Muscle of leg (tissue), 11 donors: ENCODE measurements around the gene DOCK3. TPM values are rescaled to one million over a fixed set of nuclear protein-coding genes. Genes with fewer than 3 reads are reported as not detected.

ENCODE experiments used
- DNase-seq: peaks from one replicate; pipeline ENCODE4 v3.0.0; 2013
- H3K27ac ChIP-seq: one replicate; pipeline ENCODE4 v1.5.1; 2013; ENCODE audit warnings: mild to moderate bottlenecking, low read length, control low read depth
- H3K27me3 ChIP-seq: one replicate; pipeline ENCODE4 v1.6.1; 2013; ENCODE audit warnings: low read length; ENCODE audit not compliant: control insufficient read depth, insufficient read depth
- H3K36me3 ChIP-seq: one replicate; pipeline ENCODE4 v1.6.1; 2013; ENCODE audit warnings: low read length; ENCODE audit not compliant: control insufficient read depth, insufficient read depth
- H3K4me1 ChIP-seq: one replicate; pipeline ENCODE4 v1.6.1; 2013; ENCODE audit warnings: low read length; ENCODE audit not compliant: control insufficient read depth, insufficient read depth
- H3K4me3 ChIP-seq: one replicate; pipeline ENCODE4 v1.5.1; 2013; ENCODE audit warnings: low read length, control low read depth
- H3K9me3 ChIP-seq: replicated peaks from 2 replicates; pipeline ENCODE4 v1.6.1; 2013; ENCODE audit warnings: low read depth, low read length; ENCODE audit not compliant: control insufficient read depth
- WGBS: methylation state at CpG from one replicate; pipeline ENCODE4 v1.1.5; 2013; ENCODE audit warnings: missing lambda C conversion rate; ENCODE audit not compliant: insufficient coverage; 5-methylcytosine and 5-hydroxymethylcytosine counted together
- polyA plus RNA-seq, 8 donors: library from polyadenylated mRNA; unstranded; fragments of 120-200 nt; gene quantifications; one replicate each; pipeline versions ENCODE4 v1.2.1 to v1.2.3, GENCODE V29; 2013; ENCODE audit warnings: inconsistent platforms in 1 of 8, low replicate concordance in 1 of 8; ENCODE audit not compliant: insufficient read length in 8 of 8, insufficient read depth in 1 of 8
- total RNA-seq: library from RNA; stranded (reverse); fragments of 120-200 nt; gene quantifications from one replicate; pipeline ENCODE4 v1.2.4, GENCODE V29; 2013

The DOCK3 gene
- total and polyA plus RNA-seq, 9 donors, result 0.08 to 0.48 (median 0.17) TPM

DNA sequence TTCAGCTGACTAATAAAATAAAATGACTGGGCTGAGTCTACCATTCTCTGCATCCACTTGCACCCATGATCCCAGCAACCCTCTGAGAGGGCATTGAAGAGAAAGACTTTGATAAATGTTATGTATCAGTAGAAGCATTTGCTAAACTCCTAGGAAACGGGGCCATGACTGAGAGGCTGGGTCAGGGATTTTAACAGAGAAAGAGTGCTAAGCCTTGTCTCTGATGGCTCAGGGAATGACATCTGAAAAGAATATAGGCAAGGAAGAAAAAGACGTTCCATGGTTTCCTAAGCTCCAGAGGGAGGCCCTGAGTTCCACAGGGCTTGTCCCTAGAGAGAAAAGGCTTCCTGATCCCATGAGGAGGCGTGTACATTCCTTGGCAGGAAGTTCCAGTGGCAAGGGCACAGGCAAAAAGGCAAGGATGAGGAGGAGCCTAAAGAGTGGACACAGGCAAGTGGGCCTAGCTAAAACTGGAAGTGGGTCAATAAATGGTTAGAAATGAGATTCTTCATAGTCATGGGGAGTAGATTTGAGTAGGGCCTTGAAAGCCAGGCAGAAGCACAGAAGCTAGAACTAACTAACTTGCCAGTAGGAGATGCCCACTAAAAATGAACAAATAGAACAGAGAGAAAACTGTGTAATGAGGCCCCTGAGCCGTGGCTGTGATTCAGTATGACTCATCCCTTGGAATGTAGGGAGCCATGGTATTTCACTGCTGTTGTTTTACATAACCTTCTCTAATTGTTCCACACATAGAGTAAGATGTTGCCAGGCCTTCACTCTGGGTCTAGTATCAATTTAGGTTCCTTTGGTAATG, 665.5 kb downstream of the DOCK3 start:
- H3K27me3 ChIP-seq, result no peaks in the 10 kb centered on the region
- peak; percentile 29 for DNase-seq
- H3K9me3 ChIP-seq, result no peaks in the 10 kb centered on the region
- no peaks in the 10 kb centered on the region for H3K36me3 ChIP-seq
- peaks cover 10% of the 10 kb centered on the region for H3K4me1 ChIP-seq
- H3K4me3 ChIP-seq, result no peak overlapping the region
- no peak overlapping the region for H3K27ac ChIP-seq
- WGBS, result 60% methylated on average over 3 of the region's 4 CpGs

DNA sequence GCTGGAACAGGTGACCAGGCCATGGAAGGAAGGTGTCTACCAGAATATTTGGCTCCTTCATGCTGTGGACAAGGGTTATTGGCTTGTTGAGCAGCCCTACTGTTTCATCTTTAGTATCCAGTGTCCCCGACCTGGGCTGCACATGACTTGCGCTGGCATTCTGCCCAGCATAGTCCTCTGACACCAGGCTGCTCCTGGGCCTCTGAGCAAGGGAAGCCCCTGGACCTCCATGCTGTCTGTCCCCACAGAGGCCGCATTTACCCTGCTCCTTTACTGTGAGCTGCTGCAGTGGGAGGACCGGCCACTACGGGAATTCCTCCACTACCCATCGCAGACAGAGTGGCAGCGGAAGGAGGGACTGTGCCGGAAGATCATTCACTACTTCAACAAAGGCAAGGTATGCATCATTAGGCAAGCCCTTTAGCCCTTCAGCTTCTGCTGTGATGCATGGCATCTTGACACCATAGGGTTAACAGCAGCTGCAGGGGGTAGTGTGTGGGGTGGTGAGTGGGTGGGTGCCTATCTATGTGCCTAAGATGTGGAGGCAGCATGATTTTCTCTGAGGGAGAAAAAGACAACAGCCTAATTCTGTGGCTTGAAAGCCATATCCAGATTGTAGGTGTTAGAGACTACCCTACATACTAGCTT, 666.4 kb downstream of the DOCK3 start:
- Histone ChIP-seq H3K4me1 (peaks cover 10% of the 10 kb centered on the region), H3K9me3 (no peaks in the 10 kb centered on the region), H3K27me3 (no peaks in the 10 kb centered on the region), H3K27ac (no peak overlapping the region), H3K36me3 (no peaks in the 10 kb centered on the region), H3K4me3 (no peak overlapping the region)
- peak; percentile 7 for DNase-seq
- 68% methylated on average over 3 of the region's 8 CpGs for WGBS

- H3K36me3 ChIP-seq, result no peaks in the 10 kb centered on the region
- WGBS, result 79% methylated on average over 4 of the region's 7 CpGs
- DNase-seq, result no peak
Observed at GRCh38 chr3:51343918-51344687, 669.4 kb downstream of the DOCK3 start.

DNA sequence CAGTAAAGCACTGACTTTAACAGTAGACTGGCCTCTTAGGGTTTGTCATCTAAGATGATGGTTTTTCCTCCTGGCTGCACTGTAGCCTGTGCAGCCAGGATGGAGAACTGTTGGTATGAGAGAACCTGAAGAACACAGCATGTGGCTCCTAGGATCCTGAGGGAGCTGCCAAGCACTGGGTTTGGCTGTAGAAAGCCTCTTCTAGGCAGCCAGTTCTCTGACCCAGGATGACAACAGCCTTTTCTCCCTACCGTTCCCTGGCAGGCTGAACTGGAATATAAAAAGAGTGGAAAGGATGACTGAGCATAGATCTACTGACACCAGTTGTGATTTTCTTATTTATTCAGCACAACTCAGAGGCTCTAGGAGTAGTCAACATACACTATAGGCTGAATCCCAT, 676.0 kb downstream of the DOCK3 start:
- H3K9me3 ChIP-seq, result no peaks in the 10 kb centered on the region
- no peaks in the 10 kb centered on the region for H3K4me1 ChIP-seq
- no peak for DNase-seq
- no peak overlapping the region for H3K27ac ChIP-seq
- H3K27me3 ChIP-seq, result no peaks in the 10 kb centered on the region
- WGBS, result no CpG with 5 or more reads among the region's 1 CpG
- no peak overlapping the region for H3K4me3 ChIP-seq
- no peaks in the 10 kb centered on the region for H3K36me3 ChIP-seq

More at GRCh38 chr3:51343918-51344687, 669.4 kb downstream of the DOCK3 start:
- no peak overlapping the region for H3K27ac ChIP-seq
- H3K4me1 ChIP-seq, result peaks cover 10% of the 10 kb centered on the region
- H3K4me3 ChIP-seq, result no peak overlapping the region
- no peaks in the 10 kb centered on the region for H3K9me3 ChIP-seq
- no peaks in the 10 kb centered on the region for H3K27me3 ChIP-seq

GRCh38 chr3:51353131-51353530, 678.4 kb downstream of the DOCK3 start:
- H3K9me3 ChIP-seq, result no peaks in the 10 kb centered on the region
- no peak overlapping the region for H3K4me3 ChIP-seq
- no peak for DNase-seq

GRCh38 chr3:51353691-51354090, 679.0 kb downstream of the DOCK3 start:
- H3K4me3 ChIP-seq, result no peak overlapping the region
- no peaks in the 10 kb centered on the region for H3K27me3 ChIP-seq
- DNase-seq, result no peak
- no peaks in the 10 kb centered on the region for H3K4me1 ChIP-seq
- no peaks in the 10 kb centered on the region for H3K9me3 ChIP-seq
- H3K36me3 ChIP-seq, result no peaks in the 10 kb centered on the region
- no peak overlapping the region for H3K27ac ChIP-seq
- no CpG with 5 or more reads among the region's 1 CpG for WGBS

More at GRCh38 chr3:51353131-51353530, 678.4 kb downstream of the DOCK3 start:
- Histone ChIP-seq H3K27me3 (no peaks in the 10 kb centered on the region), H3K36me3 (no peaks in the 10 kb centered on the region), H3K27ac (no peak overlapping the region), H3K4me1 (no peaks in the 10 kb centered on the region)
- 61% methylated on average over 3 of the region's 4 CpGs for WGBS

DNA sequence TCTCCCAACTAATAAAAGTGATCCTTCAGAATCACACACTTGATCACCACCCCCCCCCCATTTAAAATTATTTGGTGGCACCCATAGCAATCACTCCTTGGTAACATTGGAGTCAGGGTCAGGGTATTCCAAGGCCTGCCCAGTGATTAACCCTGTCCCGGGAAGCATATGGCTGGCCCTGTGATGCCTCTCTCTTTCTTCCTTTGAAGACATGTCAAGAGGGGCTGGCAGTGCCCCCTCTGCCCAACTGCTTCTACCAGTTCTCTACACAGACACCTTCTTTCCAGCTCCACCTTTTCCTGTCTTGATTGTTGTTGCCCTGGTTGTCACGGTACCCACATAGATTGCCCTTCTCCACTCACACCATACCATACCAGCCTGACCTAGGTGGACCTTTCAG, 679.4 kb downstream of the DOCK3 start:
- DNase-seq, result no peak
- Histone ChIP-seq H3K27ac (no peak overlapping the region), H3K4me1 (no peaks in the 10 kb centered on the region), H3K27me3 (no peaks in the 10 kb centered on the region), H3K36me3 (no peaks in the 10 kb centered on the region), H3K9me3 (no peaks in the 10 kb centered on the region), H3K4me3 (no peak overlapping the region)
- WGBS, result 90% methylated on average over 2 of the region's 2 CpGs

GRCh38 chr3:51354731-51355615, 680.2 kb downstream of the DOCK3 start:
- no peak overlapping the region for H3K4me3 ChIP-seq
- no peak for DNase-seq
- H3K9me3 ChIP-seq, result no peaks in the 10 kb centered on the region
- H3K27me3 ChIP-seq, result no peaks in the 10 kb centered on the region
- H3K4me1 ChIP-seq, result no peaks in the 10 kb centered on the region
- 60% methylated on average over 2 of the region's 9 CpGs for WGBS
- no peak overlapping the region for H3K27ac ChIP-seq
- no peaks in the 10 kb centered on the region for H3K36me3 ChIP-seq

GRCh38 chr3:51355891-51356578, 681.3 kb downstream of the DOCK3 start:
- H3K4me1 ChIP-seq, result no peaks in the 10 kb centered on the region
- no peak overlapping the region for H3K4me3 ChIP-seq
- no peaks in the 10 kb centered on the region for H3K36me3 ChIP-seq
- no peak overlapping the region for H3K27ac ChIP-seq
- H3K9me3 ChIP-seq, result no peaks in the 10 kb centered on the region
- no peaks in the 10 kb centered on the region for H3K27me3 ChIP-seq
- no peak for DNase-seq
- 78% methylated on average over 6 of the region's 8 CpGs for WGBS
